ENCODE data around the gene TPRX2. TPM values are rescaled to one million over a fixed set of nuclear protein-coding genes. Genes with fewer than 3 reads are reported as not detected.

Gene TPRX2
- total and polyA plus RNA-seq, 7 experiments from 2014 or later, result not detected

DNA sequence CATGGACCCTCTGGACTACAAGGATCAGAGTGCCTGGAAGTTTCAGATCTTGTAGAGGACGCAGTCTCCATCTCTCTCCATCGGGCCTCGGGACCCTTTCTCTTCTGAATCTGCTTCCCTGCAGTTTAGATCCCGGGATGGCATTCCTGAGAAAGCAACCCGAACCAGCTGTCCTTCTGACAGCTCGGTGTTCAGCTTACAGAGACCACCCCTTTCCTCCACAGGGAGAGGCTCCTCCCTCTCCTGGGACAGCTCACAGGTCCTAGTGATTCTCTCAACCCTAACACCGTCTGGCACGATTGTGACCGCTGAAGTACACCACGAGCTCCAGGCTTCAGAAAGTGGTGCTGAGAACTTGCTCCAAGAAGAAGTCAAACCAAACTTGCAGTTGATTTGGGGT, 19.1 kb upstream of the TPRX2 start:
- no peaks in the 10 kb centered on the region for H3K9me3 ChIP-seq (ENCODE audit: control insufficient read depth in 2 of 3, low read length in 3 of 3)
- Mint-ChIP-seq H3K4me3 (no peak overlapping the region), H3K9me3 (peaks cover 0 to 2% (median 0%) of the 10 kb centered on the region in 11 donors), H3K27ac (no peak overlapping the region), H3K4me1 (no peaks in the 10 kb centered on the region), H3K36me3 (no peaks in the 10 kb centered on the region), H3K27me3 (peaks cover 0 to 24% (median 15%) of the 10 kb centered on the region in 5 donors)
- H3K36me3 ChIP-seq (ENCODE audit: control insufficient read depth in 2 of 3, insufficient read depth in 3 of 3, low read length in 3 of 3), result no peaks in the 10 kb centered on the region
- intact Hi-C loops (cut with micrococcal nuclease), result no loop called here
- H3K27ac ChIP-seq (ENCODE audit: low read depth, low read length), result no peak overlapping the region
- H3K27me3 ChIP-seq (ENCODE audit: control insufficient read depth in 2 of 2, insufficient read depth in 2 of 2, low read length in 2 of 2), result peaks cover 0 to 3% of the 10 kb centered on the region in 2 donors
- DNase-seq, result no peak
- POLR2A ChIA-PET, result no interaction called here
- no peak overlapping the region for H3K4me3 ChIP-seq (ENCODE audit: low read length)
- H3K4me1 ChIP-seq (ENCODE audit: control insufficient read depth in 2 of 2, insufficient read depth in 2 of 2, low read length in 2 of 2), result no peaks in the 10 kb centered on the region
- no peak for ATAC-seq
- CTCF ChIA-PET, result interaction anchor here (0.7 to 1.0 kb wide), 3 partner anchors 25 to 1911 kb away, joined by 3 to 5 read pairs (median 3); no protein-coding TSS in a partner anchor

DNA sequence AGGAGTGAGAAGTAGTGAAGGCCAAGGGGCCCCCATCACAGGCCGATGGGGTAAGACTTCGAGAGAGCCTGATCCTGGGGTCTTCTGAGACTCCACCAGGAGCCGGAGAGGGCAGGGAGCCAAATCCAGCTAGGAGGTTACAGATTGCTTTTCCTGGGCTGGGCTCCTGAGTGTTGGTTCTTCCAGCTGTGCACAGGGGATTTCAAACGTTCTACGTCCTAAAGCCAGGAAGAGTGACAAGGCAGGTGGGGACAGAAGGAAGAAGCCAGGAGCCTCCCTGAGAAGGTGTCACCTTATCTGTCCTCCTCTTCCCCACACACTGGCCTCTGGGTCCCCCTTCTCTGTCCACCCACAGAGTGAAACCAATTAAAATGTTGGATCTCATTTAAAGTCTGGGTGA, 16.1 kb upstream of the TPRX2 start:
- Mint-ChIP-seq H3K4me1 (no peaks in the 10 kb centered on the region), H3K27me3 (peaks cover 4 to 43% (median 21%) of the 10 kb centered on the region in 5 donors)

DNA sequence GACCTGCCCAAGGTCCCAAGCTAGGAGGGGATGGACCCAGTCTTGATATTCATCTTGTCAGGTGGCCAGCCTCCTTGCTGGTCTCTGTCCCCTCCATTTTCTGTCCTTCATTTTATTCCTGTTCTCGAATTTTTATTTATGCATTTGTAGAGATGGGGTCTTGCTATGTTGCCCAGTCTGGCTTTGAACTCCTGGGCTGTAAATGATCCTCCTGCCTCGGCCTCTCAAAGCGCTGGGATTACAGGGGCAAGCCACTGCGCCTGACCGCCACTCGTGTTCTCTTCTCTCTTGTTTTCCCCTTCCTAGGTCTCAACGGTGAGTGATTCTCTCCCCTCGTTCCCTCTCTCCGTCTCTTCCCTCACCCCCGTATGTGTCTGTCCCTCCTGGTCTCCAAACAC, 10.6 kb upstream of the TPRX2 start:
- Histone ChIP-seq H3K4me3 (ENCODE audit: low read length) (no peak overlapping the region), H3K27me3 (ENCODE audit: control insufficient read depth in 2 of 2, insufficient read depth in 2 of 2, low read length in 2 of 2) (peaks cover 5 to 6% of the 10 kb centered on the region in 2 donors), H3K4me1 (ENCODE audit: control insufficient read depth in 2 of 2, insufficient read depth in 2 of 2, low read length in 2 of 2) (no peaks in the 10 kb centered on the region), H3K9me3 (ENCODE audit: control insufficient read depth in 2 of 3, low read length in 3 of 3) (no peaks in the 10 kb centered on the region), H3K27ac (ENCODE audit: low read depth, low read length) (no peak overlapping the region), H3K36me3 (ENCODE audit: control insufficient read depth in 2 of 3, insufficient read depth in 3 of 3, low read length in 3 of 3) (no peaks in the 10 kb centered on the region)
- ChIA-PET POLR2A (no interaction called here), CTCF (interaction anchor here (1.0 kb wide), 1 partner anchor 80 kb away, joined by 3 read pairs; no protein-coding TSS in a partner anchor)
- Mint-ChIP-seq H3K27ac (no peak overlapping the region), H3K4me3 (no peak overlapping the region), H3K36me3 (peaks cover 0 to 2% (median 0%) of the 10 kb centered on the region in 5 donors), H3K9me3 (peaks cover 0 to 5% (median 0%) of the 10 kb centered on the region in 11 donors), H3K27me3 (peaks cover 30 to 69% (median 49%) of the 10 kb centered on the region in 5 donors), H3K4me1 (peaks cover 7 to 17% (median 12%) of the 10 kb centered on the region in 7 donors)
- ATAC-seq, result no peak
- no peak for DNase-seq
- intact Hi-C loops (cut with micrococcal nuclease), result no loop called here

More for the DNA sequence above, 16.1 kb upstream of the TPRX2 start:
- Mint-ChIP-seq H3K9me3 (peaks cover 0 to 4% (median 0%) of the 10 kb centered on the region in 11 donors), H3K36me3 (no peaks in the 10 kb centered on the region), H3K4me3 (no peak overlapping the region), H3K27ac (no peak overlapping the region)
- intact Hi-C loops (cut with micrococcal nuclease), result no loop called here
- Histone ChIP-seq H3K36me3 (ENCODE audit: control insufficient read depth in 2 of 3, insufficient read depth in 3 of 3, low read length in 3 of 3) (no peaks in the 10 kb centered on the region), H3K4me3 (ENCODE audit: low read length) (no peak overlapping the region), H3K27me3 (ENCODE audit: control insufficient read depth in 2 of 2, insufficient read depth in 2 of 2, low read length in 2 of 2) (peaks cover 0 to 3% of the 10 kb centered on the region in 2 donors), H3K4me1 (ENCODE audit: control insufficient read depth in 2 of 2, insufficient read depth in 2 of 2, low read length in 2 of 2) (no peaks in the 10 kb centered on the region), H3K27ac (ENCODE audit: low read depth, low read length) (no peak overlapping the region), H3K9me3 (ENCODE audit: control insufficient read depth in 2 of 3, low read length in 3 of 3) (no peaks in the 10 kb centered on the region)
- ATAC-seq (no peak), DNase-seq (no peak)
- POLR2A ChIA-PET, result interaction anchor here (0.6 kb wide), 1 partner anchor 1957 kb away, joined by 7 read pairs; the partner anchor contains the start of gene IRF2BP1
- CTCF ChIA-PET, result no interaction called here

DNA sequence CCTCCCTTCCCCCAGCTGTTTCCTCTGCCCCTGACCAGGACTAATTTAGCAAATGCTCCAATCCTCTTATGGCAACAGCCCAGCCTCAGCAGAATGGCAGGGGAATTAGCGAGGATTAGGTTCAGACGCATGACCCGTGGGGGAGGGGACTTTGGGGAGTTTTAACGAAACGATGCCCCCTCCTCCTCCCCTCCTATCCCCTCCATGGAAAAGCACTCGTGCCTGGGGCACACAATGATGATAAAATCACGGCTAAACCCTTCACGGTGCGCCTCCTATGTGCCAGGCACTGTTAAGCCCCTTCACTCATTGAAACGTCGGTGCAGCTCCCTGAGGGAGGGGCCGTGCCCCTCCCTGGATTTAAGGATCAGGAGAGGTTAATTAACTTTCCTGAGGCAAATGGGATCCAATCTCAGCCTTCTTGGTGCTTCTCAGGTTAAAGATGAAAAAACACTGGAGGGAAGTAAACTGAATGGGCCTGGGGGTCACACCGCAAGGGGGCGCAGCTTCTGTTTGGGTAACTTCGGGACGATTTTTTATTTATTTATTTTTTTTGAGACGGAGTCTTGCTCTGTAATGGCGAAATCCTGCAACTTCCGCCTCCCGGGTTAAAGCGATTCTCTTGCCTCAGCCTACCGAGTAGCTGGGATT, 10.1 kb upstream of the TPRX2 start:
- Mint-ChIP-seq H3K4me1 (peaks cover 7 to 22% (median 15%) of the 10 kb centered on the region in 7 donors), H3K4me3 (peak overlapping the region in 6 of 10 donors; percentile 29 to 64 (median 46)), H3K36me3 (peaks cover 0 to 2% (median 0%) of the 10 kb centered on the region in 5 donors), H3K27me3 (peaks cover 33 to 70% (median 49%) of the 10 kb centered on the region in 5 donors), H3K9me3 (peaks cover 0 to 5% (median 0%) of the 10 kb centered on the region in 11 donors), H3K27ac (peak overlapping the region in 2 of 9 donors; percentile 9 to 13)
- H3K27ac ChIP-seq (ENCODE audit: low read depth, low read length), result no peak overlapping the region
- ChIA-PET POLR2A (interaction anchor here (0.8 kb wide), 1 partner anchor 1850 kb away, joined by 6 read pairs; no protein-coding TSS in a partner anchor), CTCF (interaction anchor here (1.1 kb wide), 1 partner anchor 18 kb away, joined by 5 read pairs; no protein-coding TSS in a partner anchor)
- no peak overlapping the region for H3K4me3 ChIP-seq (ENCODE audit: low read length)
- DNase-seq (peak in 5 of 9 donors; percentile 21 to 28 (median 27)), ATAC-seq (no peak)
- intact Hi-C loops (cut with micrococcal nuclease), result no loop called here
- H3K36me3 ChIP-seq (ENCODE audit: control insufficient read depth in 2 of 3, insufficient read depth in 3 of 3, low read length in 3 of 3), result no peaks in the 10 kb centered on the region
- H3K9me3 ChIP-seq (ENCODE audit: control insufficient read depth in 2 of 3, low read length in 3 of 3), result no peaks in the 10 kb centered on the region
- H3K27me3 ChIP-seq (ENCODE audit: control insufficient read depth in 2 of 2, insufficient read depth in 2 of 2, low read length in 2 of 2), result peaks cover 5 to 6% of the 10 kb centered on the region in 2 donors
- no peaks in the 10 kb centered on the region for H3K4me1 ChIP-seq (ENCODE audit: control insufficient read depth in 2 of 2, insufficient read depth in 2 of 2, low read length in 2 of 2)

- Mint-ChIP-seq H3K4me1 (peaks cover 7 to 35% (median 28%) of the 10 kb centered on the region in 7 donors), H3K27ac (peak overlapping the region in 1 of 9 donors; percentile 42), H3K27me3 (peaks cover 31 to 47% (median 34%) of the 10 kb centered on the region in 5 donors), H3K9me3 (peaks cover 0 to 5% (median 0%) of the 10 kb centered on the region in 11 donors), H3K4me3 (no peak overlapping the region), H3K36me3 (peaks cover 0 to 2% (median 0%) of the 10 kb centered on the region in 5 donors)
- Histone ChIP-seq H3K4me1 (ENCODE audit: control insufficient read depth in 2 of 2, insufficient read depth in 2 of 2, low read length in 2 of 2) (no peaks in the 10 kb centered on the region), H3K27ac (ENCODE audit: low read depth, low read length) (no peak overlapping the region), H3K36me3 (ENCODE audit: control insufficient read depth in 2 of 3, insufficient read depth in 3 of 3, low read length in 3 of 3) (no peaks in the 10 kb centered on the region), H3K27me3 (ENCODE audit: control insufficient read depth in 2 of 2, insufficient read depth in 2 of 2, low read length in 2 of 2) (peaks cover 5 to 6% of the 10 kb centered on the region in 2 donors), H3K4me3 (ENCODE audit: low read length) (no peak overlapping the region), H3K9me3 (ENCODE audit: control insufficient read depth in 2 of 3, low read length in 3 of 3) (no peaks in the 10 kb centered on the region)
- ChIA-PET POLR2A (no interaction called here), CTCF (interaction anchor here (0.7 kb wide), 1 partner anchor 16 kb away, joined by 3 read pairs; no protein-coding TSS in a partner anchor)
- no peak for ATAC-seq
- DNase-seq, result no peak
- intact Hi-C loops (cut with micrococcal nuclease), result no loop called here
Measured at GRCh38 chr19:47853003-47853402, 6.0 kb upstream of the TPRX2 start.

DNA sequence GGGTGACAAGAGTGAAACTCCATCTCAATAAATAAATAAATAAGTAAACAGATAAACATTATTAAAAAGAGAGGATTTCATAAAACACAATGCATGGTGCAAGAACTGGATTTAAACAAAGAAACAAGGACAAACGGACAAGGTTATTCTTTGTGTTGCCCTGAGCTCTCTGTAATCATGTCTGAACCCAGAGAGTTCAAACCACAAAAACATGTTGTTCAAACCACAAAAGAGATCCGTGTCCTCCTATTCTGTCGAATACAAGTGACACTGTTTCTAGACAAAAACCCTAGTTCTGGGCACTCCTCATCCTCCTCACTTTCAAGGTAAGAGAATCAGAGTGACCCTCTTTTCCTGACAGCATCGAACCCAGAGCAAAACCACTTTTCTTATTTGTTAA, 4.6 kb upstream of the TPRX2 start:
- ATAC-seq (no peak), DNase-seq (peak in 1 of 9 donors; percentile 4)
- H3K4me3 Mint-ChIP-seq, result peak overlapping the region in 1 of 10 donors; percentile 35
- no peaks in the 10 kb centered on the region for H3K27me3 ChIP-seq (ENCODE audit: control insufficient read depth in 2 of 2, insufficient read depth in 2 of 2, low read length in 2 of 2)
- CTCF ChIA-PET, result interaction anchor here (0.6 to 0.8 kb wide), 2 partner anchors 118 to 418 kb away, joined by 3 read pairs; no protein-coding TSS in a partner anchor
- H3K27ac ChIP-seq (ENCODE audit: low read depth, low read length), result no peak overlapping the region
- H3K36me3 ChIP-seq (ENCODE audit: control insufficient read depth in 2 of 3, insufficient read depth in 3 of 3, low read length in 3 of 3), result no peaks in the 10 kb centered on the region
- no peaks in the 10 kb centered on the region for H3K4me1 ChIP-seq (ENCODE audit: control insufficient read depth in 2 of 2, insufficient read depth in 2 of 2, low read length in 2 of 2)
- intact Hi-C loops (cut with micrococcal nuclease), result no loop called here
- H3K4me1 Mint-ChIP-seq, result peaks cover 5 to 26% (median 20%) of the 10 kb centered on the region in 7 donors
- H3K36me3 Mint-ChIP-seq, result peaks cover 0 to 1% (median 0%) of the 10 kb centered on the region in 5 donors
- no peak overlapping the region for H3K4me3 ChIP-seq (ENCODE audit: low read length)
- H3K27ac Mint-ChIP-seq, result no peak overlapping the region
- POLR2A ChIA-PET, result no interaction called here
- H3K27me3 Mint-ChIP-seq, result peaks cover 21 to 36% (median 22%) of the 10 kb centered on the region in 5 donors
- peaks cover 0 to 4% (median 0%) of the 10 kb centered on the region in 11 donors for H3K9me3 Mint-ChIP-seq
- no peaks in the 10 kb centered on the region for H3K9me3 ChIP-seq (ENCODE audit: control insufficient read depth in 2 of 3, low read length in 3 of 3)

Measured in naive thymus-derived CD4-positive, alpha-beta T cell (primary cell).